ENCODE measurements around the gene OR52E5.

Gene OR52E5

GRCh38 chr11:5857590-5857989, 35.4 kb upstream of the OR52E5 start, which contains the start of gene OR52E8:
OR52E8 (minus strand) TSS chr11:5857690; CDS start chr11:5857690, 0 bp downstream.
- Histone ChIP-seq H3K9ac (ENCODE audit: low read length) (no peak within 1 kb of the TSS), H3K79me2 (ENCODE audit: low read length) (no peaks in the 10 kb centered on the region), H3K27ac (ENCODE audit: low read length) (no peak within 1 kb of the TSS), H3K36me3 (replicated peaks; ENCODE audit: low read depth, low read length) (no peaks in the 10 kb centered on the region), H3K9me3 (ENCODE audit: insufficient read depth, low read length) (no peaks in the 10 kb centered on the region), H3K4me3 (ENCODE audit: low read length) (no peak within 1 kb of the TSS), H4K20me1 (ENCODE audit: insufficient read depth, low read length) (no peaks in the 10 kb centered on the region), H3K4me2 (ENCODE audit: low read length) (no peak within 1 kb of the TSS), H2AFZ (ENCODE audit: low read depth, low read length) (no peak within 1 kb of the TSS), H3K27me3 (ENCODE audit: low read depth, low read length) (no peaks in the 10 kb centered on the region; the same call in 1 of the 2 replicates), H3K4me1 (ENCODE audit: low read length) (no peaks in the 10 kb centered on the region)
- TF ChIP-seq, protein P1, sequence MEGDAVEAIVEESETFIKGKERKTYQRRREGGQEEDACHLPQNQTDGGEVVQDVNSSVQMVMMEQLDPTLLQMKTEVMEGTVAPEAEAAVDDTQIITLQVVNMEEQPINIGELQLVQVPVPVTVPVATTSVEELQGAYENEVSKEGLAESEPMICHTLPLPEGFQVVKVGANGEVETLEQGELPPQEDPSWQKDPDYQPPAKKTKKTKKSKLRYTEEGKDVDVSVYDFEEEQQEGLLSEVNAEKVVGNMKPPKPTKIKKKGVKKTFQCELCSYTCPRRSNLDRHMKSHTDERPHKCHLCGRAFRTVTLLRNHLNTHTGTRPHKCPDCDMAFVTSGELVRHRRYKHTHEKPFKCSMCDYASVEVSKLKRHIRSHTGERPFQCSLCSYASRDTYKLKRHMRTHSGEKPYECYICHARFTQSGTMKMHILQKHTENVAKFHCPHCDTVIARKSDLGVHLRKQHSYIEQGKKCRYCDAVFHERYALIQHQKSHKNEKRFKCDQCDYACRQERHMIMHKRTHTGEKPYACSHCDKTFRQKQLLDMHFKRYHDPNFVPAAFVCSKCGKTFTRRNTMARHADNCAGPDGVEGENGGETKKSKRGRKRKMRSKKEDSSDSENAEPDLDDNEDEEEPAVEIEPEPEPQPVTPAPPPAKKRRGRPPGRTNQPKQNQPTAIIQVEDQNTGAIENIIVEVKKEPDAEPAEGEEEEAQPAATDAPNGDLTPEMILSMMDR (IDR thresholded peaks at IDR 0.05; ENCODE audit: low read depth, low read length): no peak
- TF ChIP-seq EZH2phosphoT487 (IDR thresholded peaks at IDR 0.05; ENCODE audit: low read depth): no peak

DNA sequence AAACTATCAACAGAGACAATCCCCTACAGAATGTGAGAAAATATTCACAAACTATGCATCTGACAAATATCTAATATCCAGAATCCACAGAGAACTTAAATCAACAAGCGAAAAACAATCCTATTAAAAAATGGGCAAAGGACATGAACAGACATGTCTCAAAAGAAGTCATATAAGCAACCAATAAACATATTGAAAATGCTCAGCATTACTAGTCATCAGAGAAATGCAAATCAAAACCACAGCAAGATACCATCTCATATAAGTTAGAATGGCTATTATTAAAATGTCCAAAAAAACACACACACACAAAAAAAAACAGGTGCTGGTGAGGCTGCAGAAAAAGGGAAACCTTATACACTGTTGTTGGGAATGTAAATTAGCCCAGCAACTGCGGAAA, 27.2 kb upstream of the OR52E5 start:
- no peaks in the 10 kb centered on the region for H3K4me1 ChIP-seq (ENCODE audit: low read length)
- H3K4me3 ChIP-seq (ENCODE audit: low read length): no peak overlapping the region
- H3K9me3 ChIP-seq (ENCODE audit: insufficient read depth, low read length): no peaks in the 10 kb centered on the region
- no peak overlapping the region for H3K4me2 ChIP-seq (ENCODE audit: low read length)
- no peaks in the 10 kb centered on the region for H4K20me1 ChIP-seq (ENCODE audit: insufficient read depth, low read length)
- no peaks in the 10 kb centered on the region for H3K27me3 ChIP-seq (ENCODE audit: low read depth, low read length)
- H3K79me2 ChIP-seq (ENCODE audit: low read length): no peaks in the 10 kb centered on the region
- no peak overlapping the region for H3K9ac ChIP-seq (ENCODE audit: low read length)
- H3K36me3 ChIP-seq (replicated peaks; ENCODE audit: low read depth, low read length): no peaks in the 10 kb centered on the region
- no peak overlapping the region for H2AFZ ChIP-seq (ENCODE audit: low read depth, low read length)
- no peak for TF ChIP-seq EZH2phosphoT487 (IDR thresholded peaks at IDR 0.05; ENCODE audit: low read depth)
- TF ChIP-seq, protein P1 (IDR thresholded peaks at IDR 0.05; ENCODE audit: low read depth, low read length): no peak
- H3K27ac ChIP-seq (ENCODE audit: low read length): no peak overlapping the region

DNA sequence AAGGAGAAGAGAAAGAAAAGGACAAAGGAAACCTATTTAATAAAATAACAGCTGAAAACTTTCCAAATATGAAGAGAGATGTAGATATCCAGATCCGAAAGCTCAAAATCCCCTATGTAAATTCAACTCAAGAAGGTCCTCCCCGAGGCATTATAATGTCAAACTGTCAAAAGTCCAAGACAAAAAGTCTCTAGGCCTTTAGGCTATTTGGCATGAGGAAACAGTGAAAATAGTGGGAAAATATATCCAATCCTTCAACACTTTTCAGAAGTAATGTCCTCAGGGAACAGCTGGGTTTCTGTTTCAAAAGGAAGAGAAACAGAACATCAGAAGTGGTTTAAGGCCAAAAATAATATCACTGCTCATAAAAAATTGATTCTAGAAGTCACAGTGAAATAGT, 14.4 kb upstream of the OR52E5 start:
- H2AFZ ChIP-seq (ENCODE audit: low read depth, low read length): no peak overlapping the region
- no peak overlapping the region for H3K27ac ChIP-seq (ENCODE audit: low read length)
- H3K9ac ChIP-seq (ENCODE audit: low read length): no peak overlapping the region
- no peak overlapping the region for H3K4me3 ChIP-seq (ENCODE audit: low read length)
- no peaks in the 10 kb centered on the region for H3K9me3 ChIP-seq (ENCODE audit: insufficient read depth, low read length)
- peaks cover 3% of the 10 kb centered on the region; the same call in 1 of the 2 replicates for H3K27me3 ChIP-seq (ENCODE audit: low read depth, low read length)
- H3K36me3 ChIP-seq (replicated peaks; ENCODE audit: low read depth, low read length): no peaks in the 10 kb centered on the region
- TF ChIP-seq, protein P1 (IDR thresholded peaks at IDR 0.05; ENCODE audit: low read depth, low read length): no peak
- TF ChIP-seq EZH2phosphoT487 (IDR thresholded peaks at IDR 0.05; ENCODE audit: low read depth): no peak
- no peak overlapping the region for H3K4me2 ChIP-seq (ENCODE audit: low read length)
- no peaks in the 10 kb centered on the region for H4K20me1 ChIP-seq (ENCODE audit: insufficient read depth, low read length)
- no peaks in the 10 kb centered on the region for H3K4me1 ChIP-seq (ENCODE audit: low read length)
- no peaks in the 10 kb centered on the region for H3K79me2 ChIP-seq (ENCODE audit: low read length)

- no peaks in the 10 kb centered on the region for H3K79me2 ChIP-seq (ENCODE audit: low read length)
- no peak within 1 kb of the TSS for H3K4me3 ChIP-seq (ENCODE audit: low read length)
- H3K36me3 ChIP-seq (replicated peaks; ENCODE audit: low read depth, low read length): no peaks in the 10 kb centered on the region
- no peak for TF ChIP-seq EZH2phosphoT487 (IDR thresholded peaks at IDR 0.05; ENCODE audit: low read depth)
- TF ChIP-seq, protein P1 (IDR thresholded peaks at IDR 0.05; ENCODE audit: low read depth, low read length): no peak
- no peaks in the 10 kb centered on the region for H3K9me3 ChIP-seq (ENCODE audit: insufficient read depth, low read length)
- no peak within 1 kb of the TSS for H3K27ac ChIP-seq (ENCODE audit: low read length)
- no peak within 1 kb of the TSS for H2AFZ ChIP-seq (ENCODE audit: low read depth, low read length)
- H4K20me1 ChIP-seq (ENCODE audit: insufficient read depth, low read length): no peaks in the 10 kb centered on the region
- peaks cover 3% of the 10 kb centered on the region; the same call in 1 of the 2 replicates for H3K27me3 ChIP-seq (ENCODE audit: low read depth, low read length)
- H3K4me1 ChIP-seq (ENCODE audit: low read length): no peaks in the 10 kb centered on the region
- no peak within 1 kb of the TSS for H3K4me2 ChIP-seq (ENCODE audit: low read length)
- no peak within 1 kb of the TSS for H3K9ac ChIP-seq (ENCODE audit: low read length)
Measured at GRCh38 chr11:5880329-5880728, 12.7 kb upstream of the OR52E5 start, which contains the start of gene OR52E4. OR52E4 (plus strand) TSS chr11:5880629; CDS start chr11:5884293, 3,664 bp downstream.

Data from OCI-LY3 (cell line).